NCI-H128 (cell line): ENCODE measurements around the gene ILRUN.
"Not testable (repeated sequence)": the region's sequence is repeated elsewhere in the genome, so short reads cannot be mapped to it uniquely, and the experiment has no call there.

Source experiments
- DNase-seq: peaks from one replicate; lab custom pipeline; 2025; ENCODE audit not compliant: unreplicated experiment; lab: John Stamatoyannopoulos, UW

The ILRUN gene

GRCh38 chr6:34667481-34668238, 28.9 kb downstream of the ILRUN start:
- no peak for DNase-seq

- DNase-seq: no peak
These were observed 31.5 kb downstream of the ILRUN start for GRCh38 chr6:34665019-34665418.

- DNase-seq: no peak
These were observed 32.2 kb downstream of the ILRUN start for GRCh38 chr6:34664256-34664971.

GRCh38 chr6:34663831-34664255, 32.7 kb downstream of the ILRUN start:
- no peak for DNase-seq

GRCh38 chr6:34663371-34663770, 33.2 kb downstream of the ILRUN start:
- DNase-seq: no peak

- no peak for DNase-seq
These were observed 35.2 kb downstream of the ILRUN start for GRCh38 chr6:34661357-34661756.

- no peak for DNase-seq
These were observed 37.8 kb downstream of the ILRUN start for GRCh38 chr6:34658605-34659265.

GRCh38 chr6:34657979-34658480, 38.5 kb downstream of the ILRUN start:
- not testable (repeated sequence) for DNase-seq

GRCh38 chr6:34657307-34657978, 39.1 kb downstream of the ILRUN start:
- DNase-seq: no peak

- no peak for DNase-seq
These were observed 39.6 kb downstream of the ILRUN start for GRCh38 chr6:34657037-34657306.

- no peak for DNase-seq
These were observed 40.1 kb downstream of the ILRUN start for GRCh38 chr6:34656378-34657036.

- not testable (repeated sequence) for DNase-seq
These were observed 40.6 kb downstream of the ILRUN start for GRCh38 chr6:34655876-34656377.

- DNase-seq: no peak
These were observed 42.4 kb downstream of the ILRUN start for GRCh38 chr6:34654061-34654710.

- no peak for DNase-seq
These were observed 44.3 kb downstream of the ILRUN start for GRCh38 chr6:34652263-34652662.

GRCh38 chr6:34650823-34651222, 45.7 kb downstream of the ILRUN start:
- no peak for DNase-seq

- not testable (repeated sequence) for DNase-seq
These were observed 46.3 kb downstream of the ILRUN start for GRCh38 chr6:34650232-34650631.

- no peak for DNase-seq
These were observed 47.8 kb downstream of the ILRUN start for GRCh38 chr6:34648806-34649205.
